Smooth muscle cell (in vitro differentiated cells): ENCODE measurements around the gene NUFIP2. TPM values are rescaled to one million over a fixed set of nuclear protein-coding genes. Genes with fewer than 3 reads are reported as not detected.
"Not testable (repeated sequence)": the region's sequence is repeated elsewhere in the genome, so short reads cannot be mapped to it uniquely, and the experiment has no call there.

ENCODE experiments used
- DNase-seq: peaks from one replicate; lab custom pipeline; 2025; ENCODE audit not compliant: unreplicated experiment; lab: John Stamatoyannopoulos, UW
- H2AFZ ChIP-seq: fragments of 200-600 bp; sonication (generic); 2 replicates; pipeline ENCODE4 v1.6.0; 2016; ENCODE audit warnings: antibody characterized with exemption, low read depth, mild to moderate bottlenecking
- H3F3A ChIP-seq: fragments of 200-600 bp; sonication (generic); 2 replicates; pipeline ENCODE4 v1.6.0; 2017; ENCODE audit warnings: antibody characterized with exemption, low read depth
- H3K27ac ChIP-seq: fragments of 200-600 bp; sonication (generic); 2 replicates; pipeline ENCODE4 v1.5.1; 2016; ENCODE audit warnings: low read depth, mild to moderate bottlenecking
- H3K27me3 ChIP-seq: fragments of 200-600 bp; sonication (generic); 2 replicates; pipeline ENCODE4 v1.6.1; 2016; ENCODE audit warnings: low read depth, mild to moderate bottlenecking
- H3K36me3 ChIP-seq: fragments of 200-600 bp; sonication (generic); 2 replicates; pipeline ENCODE4 v1.5.1; 2016; ENCODE audit warnings: low read depth
- H3K4me1 ChIP-seq: fragments of 200-600 bp; sonication (generic); 2 replicates; pipeline ENCODE4 v1.5.1; 2016; ENCODE audit warnings: low read depth
- H3K4me2 ChIP-seq: fragments of 200-600 bp; sonication (generic); 2 replicates; pipeline ENCODE4 v1.6.0; 2016; ENCODE audit warnings: mild to moderate bottlenecking
- H3K4me3 ChIP-seq: fragments of 200-600 bp; sonication (generic); 2 replicates; pipeline ENCODE4 v1.5.1; 2016; ENCODE audit warnings: mild to moderate bottlenecking
- H3K79me2 ChIP-seq: fragments of 200-600 bp; sonication (generic); 2 replicates; pipeline ENCODE4 v1.6.0; 2016; ENCODE audit warnings: low read depth, mild to moderate bottlenecking
- H3K9ac ChIP-seq: fragments of 200-600 bp; sonication (generic); 2 replicates; pipeline ENCODE4 v1.6.0; 2016; ENCODE audit warnings: low read depth
- H3K9me3 ChIP-seq: fragments of 200-600 bp; sonication (generic); replicated peaks from 2 replicates; pipeline ENCODE4 v1.5.1; 2016; ENCODE audit warnings: low read depth
- H4K20me1 ChIP-seq: fragments of 200-600 bp; sonication (generic); 2 replicates; pipeline ENCODE4 v1.6.0; 2016; ENCODE audit warnings: low read depth
- WGBS: methylation state at CpG from one replicate; pipeline ENCODE4 v1.1.7; 2016; ENCODE audit warnings: low lambda C conversion rate; 5-methylcytosine and 5-hydroxymethylcytosine counted together
- polyA plus RNA-seq: library from polyadenylated mRNA; unstranded; fragments of >200 nt; fragmentation: Nextera tagmentation; extraction: Ambion mirVana; gene quantifications from 2 replicates; pipeline ENCODE4 v1.2.1, GENCODE V29; 2016
- total RNA-seq: library from RNA; depleted of rRNA; stranded (reverse); fragments of >200 nt; gene quantifications from 2 replicates; pipeline ENCODE4 v1.2.3, GENCODE V29; 2014
- TF ChIP-seq, protein P1 (sequence below): fragments of 200-600 bp; sonication (generic); IDR thresholded peaks from 2 replicates; pipeline ENCODE4 v1.5.1; 2017; ENCODE audit warnings: borderline replicate concordance, mild to moderate bottlenecking, antibody characterized with exemption; ENCODE audit not compliant: insufficient read depth, poor library complexity, severe bottlenecking

Gene NUFIP2
- total and polyA plus RNA-seq, 2 experiments from 2014 or later, result 8.9 to 50.3 TPM

DNA sequence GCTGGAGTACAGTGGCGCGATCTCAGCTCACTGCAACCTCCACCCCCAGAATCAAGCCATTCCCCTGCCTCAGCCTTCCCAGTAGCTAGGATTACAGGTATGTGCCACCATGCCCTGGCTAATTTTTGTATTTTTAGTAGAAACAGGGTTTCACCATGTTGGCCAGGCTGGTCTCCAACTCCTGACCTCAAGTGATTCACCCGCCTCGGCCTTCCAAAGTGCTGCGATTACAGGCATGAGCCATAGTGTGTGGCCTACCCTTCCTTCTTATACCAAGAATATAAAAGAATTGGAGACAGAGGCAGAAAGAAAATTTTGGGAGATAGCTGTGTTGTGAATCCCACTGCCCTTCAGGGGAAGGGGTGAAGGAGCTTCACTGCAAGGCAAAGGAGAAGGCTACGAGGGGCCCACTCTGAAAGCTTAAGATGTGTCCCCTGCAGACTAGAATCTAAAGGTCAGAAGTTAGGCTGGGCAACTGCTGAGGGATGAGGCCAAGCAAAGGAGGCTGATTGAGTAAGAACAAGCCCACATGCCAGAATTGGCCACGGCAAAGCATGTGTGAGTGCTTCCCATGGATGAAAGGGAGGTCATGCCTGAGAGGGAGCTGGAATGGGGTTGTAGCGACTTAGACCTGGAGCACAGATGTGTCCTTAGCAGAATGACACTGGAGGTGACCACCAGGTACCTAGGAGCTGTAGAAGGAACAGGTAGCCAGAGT, 55.7 kb downstream of the NUFIP2 start:
- Histone ChIP-seq H3K9ac (no peak overlapping the region), H3K9me3 (no peaks in the 10 kb centered on the region), H3K27me3 (no peaks in the 10 kb centered on the region), H3K4me1 (peaks cover 18% of the 10 kb centered on the region), H3K36me3 (no peaks in the 10 kb centered on the region), H4K20me1 (no peaks in the 10 kb centered on the region), H3K4me2 (no peak overlapping the region), H3K27ac (no peak overlapping the region), H2AFZ (no peak overlapping the region), H3K4me3 (no peak overlapping the region), H3F3A (peaks cover 18% of the 10 kb centered on the region), H3K79me2 (no peaks in the 10 kb centered on the region)
- TF ChIP-seq, protein P1, sequence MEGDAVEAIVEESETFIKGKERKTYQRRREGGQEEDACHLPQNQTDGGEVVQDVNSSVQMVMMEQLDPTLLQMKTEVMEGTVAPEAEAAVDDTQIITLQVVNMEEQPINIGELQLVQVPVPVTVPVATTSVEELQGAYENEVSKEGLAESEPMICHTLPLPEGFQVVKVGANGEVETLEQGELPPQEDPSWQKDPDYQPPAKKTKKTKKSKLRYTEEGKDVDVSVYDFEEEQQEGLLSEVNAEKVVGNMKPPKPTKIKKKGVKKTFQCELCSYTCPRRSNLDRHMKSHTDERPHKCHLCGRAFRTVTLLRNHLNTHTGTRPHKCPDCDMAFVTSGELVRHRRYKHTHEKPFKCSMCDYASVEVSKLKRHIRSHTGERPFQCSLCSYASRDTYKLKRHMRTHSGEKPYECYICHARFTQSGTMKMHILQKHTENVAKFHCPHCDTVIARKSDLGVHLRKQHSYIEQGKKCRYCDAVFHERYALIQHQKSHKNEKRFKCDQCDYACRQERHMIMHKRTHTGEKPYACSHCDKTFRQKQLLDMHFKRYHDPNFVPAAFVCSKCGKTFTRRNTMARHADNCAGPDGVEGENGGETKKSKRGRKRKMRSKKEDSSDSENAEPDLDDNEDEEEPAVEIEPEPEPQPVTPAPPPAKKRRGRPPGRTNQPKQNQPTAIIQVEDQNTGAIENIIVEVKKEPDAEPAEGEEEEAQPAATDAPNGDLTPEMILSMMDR, result no peak
- no peak for DNase-seq
- WGBS, result 88% methylated on average over 8 of the region's 8 CpGs

DNA sequence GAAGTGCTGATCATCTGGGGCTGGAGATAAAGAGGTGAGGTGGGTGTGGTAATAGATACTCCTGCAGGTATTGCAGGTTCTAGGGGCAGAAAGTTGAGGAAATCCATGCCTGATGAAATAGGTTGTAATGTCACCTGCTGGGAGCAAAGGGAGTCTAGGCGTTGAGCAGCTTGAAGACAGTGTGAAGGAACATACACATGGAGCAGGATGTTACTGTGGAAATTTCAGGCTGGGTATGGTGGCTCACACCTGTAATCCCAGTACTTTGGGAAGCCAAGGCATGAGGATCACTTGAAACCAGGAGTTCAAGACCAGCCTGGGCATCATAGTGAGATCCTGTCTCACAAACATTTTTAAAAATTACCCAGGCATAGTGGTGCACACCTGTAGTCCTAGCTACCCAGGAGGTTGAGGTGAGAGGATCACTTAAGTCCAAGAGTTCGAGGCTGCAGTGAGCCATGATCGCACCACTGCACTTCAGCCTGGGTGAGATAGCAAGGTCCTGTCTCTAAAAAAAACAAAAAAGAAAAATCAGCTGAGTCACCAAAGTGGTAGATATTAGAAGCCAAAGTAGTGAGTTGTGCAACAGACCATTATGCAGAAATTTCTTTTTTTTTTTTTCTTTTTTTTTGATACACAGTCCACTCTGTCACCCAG, 56.3 kb downstream of the NUFIP2 start:
- Histone ChIP-seq H3K4me3 (no peak overlapping the region), H3K27me3 (no peaks in the 10 kb centered on the region), H3K9me3 (no peaks in the 10 kb centered on the region), H3F3A (peaks cover 18% of the 10 kb centered on the region), H4K20me1 (no peaks in the 10 kb centered on the region), H3K79me2 (no peaks in the 10 kb centered on the region), H3K9ac (no peak overlapping the region), H2AFZ (no peak overlapping the region), H3K36me3 (no peaks in the 10 kb centered on the region), H3K27ac (no peak overlapping the region), H3K4me2 (no peak overlapping the region), H3K4me1 (peaks cover 18% of the 10 kb centered on the region)
- no peak for DNase-seq
- whole genome bisulfite sequencing, result 89% methylated on average over 3 of the region's 3 CpGs
- TF ChIP-seq, protein P1, result no peak

DNA sequence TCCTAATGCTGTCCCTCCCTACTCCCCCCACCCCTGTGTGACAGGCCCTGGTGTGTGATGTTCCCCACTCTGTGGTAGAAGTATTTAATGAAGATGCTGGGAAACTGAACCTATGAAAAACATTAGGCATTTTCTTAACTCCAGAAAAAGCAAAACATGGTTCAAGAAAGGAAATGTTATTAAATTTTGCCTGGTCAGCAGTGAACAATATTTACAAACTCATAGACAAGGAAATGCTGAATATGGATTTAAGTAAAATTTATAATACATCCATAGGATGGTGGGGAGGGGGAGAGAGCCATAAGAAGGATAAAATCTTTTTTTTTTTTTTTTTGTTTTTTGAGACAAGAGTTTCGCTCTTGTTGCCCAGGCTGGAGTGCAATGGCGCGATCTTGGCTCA, 58.0 kb downstream of the NUFIP2 start:
- no peak for DNase-seq
- WGBS, result 100% methylated on average over 3 of the region's 3 CpGs
- no peaks in the 10 kb centered on the region for H3K79me2 ChIP-seq
- H3K9me3 ChIP-seq, result no peaks in the 10 kb centered on the region
- H3K4me3 ChIP-seq, result no peak overlapping the region
- H3K4me2 ChIP-seq, result no peak overlapping the region
- H3K9ac ChIP-seq, result no peak overlapping the region
- no peaks in the 10 kb centered on the region for H4K20me1 ChIP-seq
- TF ChIP-seq, protein P1, result no peak
- no peaks in the 10 kb centered on the region for H3K27me3 ChIP-seq
- H3K36me3 ChIP-seq, result no peaks in the 10 kb centered on the region
- H2AFZ ChIP-seq, result no peak overlapping the region
- no peak overlapping the region for H3K27ac ChIP-seq
- H3K4me1 ChIP-seq, result peaks cover 9% of the 10 kb centered on the region
- H3F3A ChIP-seq, result peaks cover 7% of the 10 kb centered on the region

DNA sequence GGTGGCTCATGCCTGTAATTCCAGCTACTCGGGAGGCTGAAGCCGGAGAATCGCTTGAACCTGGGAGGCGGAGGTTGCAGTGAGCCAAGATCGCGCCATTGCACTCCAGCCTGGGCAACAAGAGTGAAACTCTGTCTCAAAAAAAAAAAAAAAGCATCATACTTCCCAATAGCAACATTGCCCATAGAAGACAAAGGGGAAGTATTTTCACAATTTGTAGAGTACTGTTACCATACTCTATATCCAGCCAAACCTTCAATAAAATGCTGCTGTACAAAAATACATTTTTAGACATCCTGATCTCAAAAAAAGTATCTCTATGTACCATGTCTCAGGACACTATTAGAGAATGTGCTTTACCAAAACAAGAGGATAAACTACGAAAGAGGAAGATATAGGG, 59.0 kb downstream of the NUFIP2 start:
- DNase-seq, H3F3A ChIP-seq, H3K36me3 ChIP-seq, H3K4me3 ChIP-seq, H3K4me2 ChIP-seq, H3K79me2 ChIP-seq, H3K4me1 ChIP-seq, H3K9me3 ChIP-seq, H2AFZ ChIP-seq, H3K9ac ChIP-seq, H4K20me1 ChIP-seq, H3K27ac ChIP-seq, H3K27me3 ChIP-seq: not testable (repeated sequence)
- 99% methylated on average over 4 of the region's 7 CpGs for WGBS
